GM13977 (cell line): ENCODE results near the gene TGFBRAP1.

ENCODE experiments used
- DNase-seq: peaks from one replicate; pipeline ENCODE4 v3.0.0; 2012; ENCODE audit warnings: low spot score
- CTCF ChIP-seq: IDR thresholded peaks from 2 replicates; pipeline ENCODE4 v1.5.1; 2012; ENCODE audit warnings: mild to moderate bottlenecking, control low read depth; ENCODE audit not compliant: insufficient read depth; ENCODE audit errors: extremely low read depth, missing control alignments
- in situ Hi-C: fragments of 300-500 bp; cut with MboI; formaldehyde crosslinking; loops from one replicate; pipeline ENCODE4 v1.12.0; 2022; ENCODE audit warnings: low sequenced_read_pairs, low pct_unique_long_range_greater_than_20kb, mixed read lengths, inconsistent platforms; ENCODE audit not compliant: unreplicated experiment

Gene TGFBRAP1

GRCh38 chr2:105329561-105330495 is at the start of gene TGFBRAP1:
TSS of gene TGFBRAP1 (minus strand) at chr2:105329735. CDS start at chr2:105308301, 21,434 bp downstream.
- TF ChIP-seq CTCF = no peak
- in situ Hi-C loops = no loop called here
- peak; percentile 84 for DNase-seq

GRCh38 chr2:105378921-105379383 is 49.4 kb upstream of the TGFBRAP1 start:
- TF ChIP-seq CTCF = no peak
- no peak for DNase-seq
- in situ Hi-C loops = no loop called here

- no peak for TF ChIP-seq CTCF
- no peak for DNase-seq
- in situ Hi-C loops = no loop called here
These were observed 48.8 kb upstream of the TGFBRAP1 start for GRCh38 chr2:105378276-105378840.

GRCh38 chr2:105377871-105378270 is 48.3 kb upstream of the TGFBRAP1 start:
- in situ Hi-C loops = no loop called here
- no peak for DNase-seq
- TF ChIP-seq CTCF = no peak

- DNase-seq = no peak
- TF ChIP-seq CTCF = no peak
- in situ Hi-C loops = no loop called here
These were observed 47.3 kb upstream of the TGFBRAP1 start for GRCh38 chr2:105376789-105377240.

- in situ Hi-C loops = no loop called here
- no peak for TF ChIP-seq CTCF
- DNase-seq = no peak
These were observed 46.5 kb upstream of the TGFBRAP1 start for GRCh38 chr2:105376010-105376409.
